Stimulated activated CD4-positive, alpha-beta T cell treated with anti-CD3 and anti-CD28 coated beads, Interleukin-12 subunit alpha, Interleukin-12 subunit beta, amount 100 ng/mL, for 24 hours (primary cell): ENCODE measurements around the gene OR2G3.

Experiments
- DNase-seq, 2 experiments: peaks; one replicate each; pipeline ENCODE4 v3.0.0-alpha.2; 2020; ENCODE audit warnings: low read depth in 2 of 2

The OR2G3 gene

GRCh38 chr1:247605286-247605685, at the start of gene OR2G3:
Gene OR2G3, plus strand, starts transcription at chr1:247605586. Its CDS starts 0 bp downstream, at chr1:247605586.
- no peak for DNase-seq

DNA sequence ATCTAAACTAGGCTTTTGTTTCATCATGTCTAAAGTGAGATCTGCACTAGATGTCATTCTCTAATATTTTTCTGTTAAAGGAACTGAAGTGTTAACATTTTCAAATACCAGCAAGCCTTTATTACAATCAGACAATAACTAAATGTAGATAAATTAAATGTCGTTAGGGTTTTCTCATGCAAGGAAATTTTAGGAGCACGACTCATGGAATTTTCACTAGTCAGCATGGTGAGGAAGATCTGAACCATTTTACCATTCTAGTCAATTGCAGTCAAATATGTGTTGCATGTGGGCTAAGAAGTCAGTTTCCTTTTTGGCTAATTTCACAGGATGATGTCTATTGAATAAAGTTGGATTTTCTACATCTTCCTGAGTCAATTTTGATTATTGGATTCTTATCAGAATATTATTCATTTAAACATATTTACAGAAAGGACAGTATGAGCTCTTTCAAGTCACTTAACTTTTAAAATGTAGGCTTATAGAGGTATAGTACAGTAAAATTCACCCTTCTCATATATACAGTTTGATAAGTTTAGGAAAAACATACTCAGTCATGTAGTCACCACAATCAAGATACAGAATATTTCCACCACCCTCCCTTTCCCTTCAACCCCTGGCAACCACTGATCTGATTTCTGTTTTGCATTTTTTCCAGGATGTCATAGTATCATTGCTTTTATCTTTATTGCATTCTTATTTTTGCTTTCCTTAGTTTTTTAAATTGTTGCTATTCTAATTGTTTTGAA, 47.3 kb upstream of the OR2G3 start:
- no peak for DNase-seq

DNA sequence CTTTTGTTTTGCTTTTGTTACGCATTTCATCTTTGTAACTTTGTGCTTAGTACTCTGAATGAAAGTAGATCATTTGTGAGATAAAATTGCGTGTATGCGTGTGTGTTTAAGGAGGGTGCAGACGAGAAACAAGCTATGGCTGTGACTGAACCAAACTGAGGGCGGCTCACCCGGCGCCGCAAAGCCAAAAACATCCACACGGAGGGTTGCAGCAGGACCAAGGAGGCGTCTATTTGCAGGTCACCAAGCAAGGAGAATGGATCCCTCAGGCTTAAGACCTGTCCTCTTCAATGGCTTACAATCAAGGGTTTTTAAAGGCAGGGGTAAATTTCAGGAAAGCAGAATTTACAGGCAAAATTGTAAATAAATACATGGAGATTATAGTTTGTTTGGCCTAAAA, 43.7 kb upstream of the OR2G3 start:
- DNase-seq, result no peak

DNA sequence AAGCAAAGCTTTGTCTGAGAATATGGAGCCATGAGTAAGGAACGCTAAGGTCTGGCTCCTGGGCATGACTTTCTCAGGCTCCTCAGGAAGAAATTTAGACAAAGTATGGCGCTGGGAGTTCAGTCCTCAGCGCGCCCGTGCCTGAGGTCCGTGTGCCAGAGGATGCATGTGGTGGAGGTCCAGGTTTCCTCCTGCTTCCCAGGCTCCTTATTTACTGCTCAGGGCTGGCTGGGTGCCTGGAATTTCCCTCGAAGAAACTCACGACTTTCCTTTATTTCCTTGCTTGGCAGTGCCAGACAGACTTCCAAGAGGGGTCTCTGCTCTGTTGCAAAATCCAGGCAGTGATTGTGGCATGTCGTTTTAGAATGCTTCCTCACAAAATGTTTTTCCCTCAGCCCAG, 43.2 kb upstream of the OR2G3 start:
- DNase-seq, result no peak

GRCh38 chr1:247574236-247574635, 31.1 kb upstream of the OR2G3 start:
- DNase-seq, result no peak

DNA sequence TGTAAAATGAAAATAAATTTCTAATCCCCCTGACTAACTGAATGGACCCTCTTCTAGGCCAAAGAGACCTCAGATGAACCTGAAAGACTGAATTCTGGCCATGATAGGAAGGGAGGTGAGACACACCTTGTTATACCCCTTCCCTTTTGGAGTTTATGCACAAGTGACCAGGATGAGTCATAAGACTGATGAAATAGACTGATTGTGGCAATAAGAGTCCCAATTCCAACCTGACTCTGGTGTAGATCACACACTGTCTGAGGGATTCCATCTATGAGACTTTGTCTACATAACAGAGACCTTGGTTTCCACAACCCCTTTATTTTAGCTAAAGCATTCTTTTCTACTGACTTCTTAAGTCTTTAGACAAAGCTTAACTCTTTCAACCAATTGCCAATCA, 30.7 kb upstream of the OR2G3 start:
- no peak for DNase-seq

GRCh38 chr1:247576514-247576913, 28.9 kb upstream of the OR2G3 start:
- no peak for DNase-seq

- DNase-seq, result no peak
Measured at GRCh38 chr1:247578946-247579460, 26.4 kb upstream of the OR2G3 start.

DNA sequence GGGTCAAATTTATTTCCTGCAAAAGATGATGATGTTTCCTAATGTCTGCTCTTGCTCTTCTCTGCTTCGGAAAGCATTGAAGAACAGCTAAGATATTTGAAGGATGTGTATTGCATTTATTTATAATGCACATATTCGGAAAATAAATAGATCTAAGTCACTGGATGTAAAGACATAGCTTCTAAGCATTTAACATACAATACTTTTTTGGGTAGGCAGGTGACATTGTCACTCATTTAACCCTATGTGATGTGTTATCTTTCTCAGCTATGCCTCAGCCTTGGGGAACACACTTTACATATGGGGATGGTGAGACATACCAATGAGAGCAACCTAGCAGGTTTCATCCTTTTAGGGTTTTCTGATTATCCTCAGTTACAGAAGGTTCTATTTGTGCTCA, 17.3 kb upstream of the OR2G3 start, which contains the start of gene OR2G2:
TSS of gene OR2G2 (plus strand) at position 301 of the 400 bp plus-strand sequence. CDS start at position 301, 0 bp downstream.
- DNase-seq, result no peak

DNA sequence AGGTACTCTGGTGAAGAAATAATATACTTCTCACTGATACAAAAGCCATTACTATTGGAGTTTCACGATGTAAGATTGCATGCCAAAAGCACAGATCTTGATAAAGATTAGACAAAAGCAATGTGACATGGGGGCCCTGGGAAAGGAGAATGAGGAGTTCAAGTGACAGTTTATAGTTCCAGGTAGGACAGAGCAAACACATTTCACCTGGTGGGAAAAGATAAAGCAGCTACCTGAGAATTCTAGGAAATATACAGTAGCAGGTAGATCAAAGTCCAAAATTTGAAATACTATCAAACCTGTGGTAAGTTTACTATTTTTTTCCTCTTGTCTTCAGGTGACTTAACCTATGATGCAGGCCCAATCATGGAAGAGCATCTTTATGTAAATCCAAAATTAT, 8.0 kb downstream of the OR2G3 start:
- no peak for DNase-seq

DNA sequence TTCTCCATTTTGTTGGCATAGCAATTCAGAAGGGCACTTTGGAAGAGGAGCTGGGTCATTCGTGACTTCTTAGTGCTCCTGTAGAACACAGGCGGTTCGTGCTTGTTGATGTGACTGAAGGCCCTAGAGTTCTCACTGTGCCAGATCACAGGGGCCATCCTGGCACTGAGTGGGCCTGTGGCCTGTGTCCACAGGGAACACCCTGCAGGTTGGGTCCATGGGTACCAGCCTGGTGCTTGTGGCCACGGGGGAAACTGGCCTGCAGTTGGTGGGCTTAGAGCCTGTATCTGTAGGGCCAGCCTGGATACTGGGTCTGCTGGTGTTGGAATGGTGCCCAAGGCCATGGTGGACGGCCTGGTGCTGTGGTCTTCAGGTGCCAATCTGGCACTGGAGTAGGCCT, 9.2 kb downstream of the OR2G3 start:
- DNase-seq, result no peak

- DNase-seq, result no peak
Measured at GRCh38 chr1:247627951-247628350, 22.6 kb downstream of the OR2G3 start.

DNA sequence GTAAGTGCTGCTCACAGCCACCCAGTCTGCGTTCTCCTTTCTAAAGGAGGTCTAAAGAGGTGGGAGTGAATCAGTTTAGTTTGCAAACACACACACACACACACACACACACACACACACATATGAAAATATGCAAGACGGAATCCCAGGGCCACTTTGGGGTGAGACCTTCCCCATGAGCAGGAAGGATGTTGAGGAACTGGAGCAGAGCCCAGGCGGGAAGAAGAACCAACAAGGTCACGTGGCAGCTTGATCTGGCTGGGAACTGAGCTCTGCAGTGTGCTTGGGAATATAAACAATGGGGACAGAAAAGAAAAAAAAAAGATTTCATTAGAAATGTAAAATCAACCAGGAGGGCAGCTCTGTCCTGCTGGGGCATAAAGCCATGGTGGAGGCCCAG, 32.6 kb downstream of the OR2G3 start:
- DNase-seq, result no peak

- no peak for DNase-seq
Measured at GRCh38 chr1:247638781-247639180, 33.4 kb downstream of the OR2G3 start.

- DNase-seq, result peak in 1 of 2 experiments; percentile 34
Measured at GRCh38 chr1:247639381-247639981, 34.1 kb downstream of the OR2G3 start.

GRCh38 chr1:247642742-247643141, 37.4 kb downstream of the OR2G3 start:
- no peak for DNase-seq

DNA sequence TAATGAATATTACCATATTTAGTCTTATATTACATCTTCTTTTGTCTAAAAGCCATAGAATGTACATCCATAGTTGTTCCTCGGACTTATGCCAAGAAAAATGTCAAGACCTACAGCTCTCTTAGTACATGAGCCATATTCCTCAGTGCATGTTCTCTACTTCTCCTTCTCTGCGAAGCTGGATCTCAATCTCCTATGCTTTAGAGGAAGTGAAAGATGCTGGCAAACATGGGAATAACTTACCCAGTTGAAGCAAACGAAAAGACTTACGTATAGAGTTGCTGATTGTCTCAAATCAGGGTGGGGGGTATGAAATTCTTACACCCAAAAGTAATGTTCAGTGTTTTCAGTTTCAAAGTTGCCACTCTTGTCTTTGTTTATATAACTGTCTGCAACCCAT, 41.5 kb downstream of the OR2G3 start:
- no peak for DNase-seq

DNA sequence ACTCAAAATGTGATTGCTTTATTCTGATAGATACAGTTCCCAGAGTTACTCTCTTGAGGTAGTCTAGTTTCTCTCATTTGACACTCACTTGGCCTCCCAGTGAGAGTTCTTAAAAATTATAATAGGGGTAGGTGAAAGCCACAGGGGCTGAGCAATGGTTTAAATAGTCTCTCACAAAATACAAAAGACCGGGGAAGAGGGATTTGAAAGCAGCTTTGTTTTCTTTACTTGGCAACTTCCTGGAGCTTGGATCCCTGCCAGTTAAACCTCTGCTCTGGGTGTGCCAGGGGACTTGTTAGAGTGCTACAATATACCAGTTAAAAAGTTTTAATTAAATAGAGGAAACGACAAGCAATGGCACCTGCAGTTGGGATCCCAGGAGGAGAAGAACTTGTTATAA, 42.5 kb downstream of the OR2G3 start:
- no peak for DNase-seq

- no peak for DNase-seq
Measured at GRCh38 chr1:247653040-247653439, 47.7 kb downstream of the OR2G3 start.
